PFSK-1 (cell line): ENCODE results near the gene SKIC2.

Source experiments
- POLR2AphosphoS5 ChIP-seq: IDR thresholded peaks from 2 replicates; pipeline ENCODE4 v1.6.1; 2012; ENCODE audit warnings: low read depth, mild to moderate bottlenecking, control low read depth, low read length, moderate library complexity
- REST ChIP-seq, 2 experiments: IDR thresholded peaks; 2 replicates each; pipeline versions ENCODE4 v1.6.1 to v1.8.0; 2011 to 2012; ENCODE audit warnings: low read depth in 2 of 2, low read length in 2 of 2, control low read depth in 1 of 2, inconsistent platforms in 1 of 2, mild to moderate bottlenecking in 1 of 2, moderate library complexity in 1 of 2; ENCODE audit not compliant: insufficient read depth in 1 of 2
- SIN3A ChIP-seq: IDR thresholded peaks from 2 replicates; pipeline ENCODE4 v1.6.1; 2012; ENCODE audit warnings: mild to moderate bottlenecking, low read length, moderate library complexity, borderline replicate concordance; ENCODE audit not compliant: insufficient read depth
- TAF1 ChIP-seq: IDR thresholded peaks from 2 replicates; pipeline ENCODE4 v1.6.1; 2012; ENCODE audit warnings: low read length, control low read depth, borderline replicate concordance; ENCODE audit not compliant: insufficient read depth

GRCh38 chr6:31978831-31979230 is 19.9 kb downstream of the SKIC2 start:
- TF ChIP-seq TAF1 (no peak), REST (IDR thresholded peaks at IDR 0.05; ENCODE audit: insufficient read depth in 1 of 2, low read depth in 2 of 2, low read length in 2 of 2) (no peak), POLR2AphosphoS5 (no peak), SIN3A (no peak)
